Fibroblast of gingiva (primary cell): ENCODE data around the gene GPR135.

ENCODE experiments used
- DNase-seq: peaks from one replicate; pipeline ENCODE4 v3.0.0-alpha.2; 2011; ENCODE audit warnings: low read depth

GPR135 gene

DNA sequence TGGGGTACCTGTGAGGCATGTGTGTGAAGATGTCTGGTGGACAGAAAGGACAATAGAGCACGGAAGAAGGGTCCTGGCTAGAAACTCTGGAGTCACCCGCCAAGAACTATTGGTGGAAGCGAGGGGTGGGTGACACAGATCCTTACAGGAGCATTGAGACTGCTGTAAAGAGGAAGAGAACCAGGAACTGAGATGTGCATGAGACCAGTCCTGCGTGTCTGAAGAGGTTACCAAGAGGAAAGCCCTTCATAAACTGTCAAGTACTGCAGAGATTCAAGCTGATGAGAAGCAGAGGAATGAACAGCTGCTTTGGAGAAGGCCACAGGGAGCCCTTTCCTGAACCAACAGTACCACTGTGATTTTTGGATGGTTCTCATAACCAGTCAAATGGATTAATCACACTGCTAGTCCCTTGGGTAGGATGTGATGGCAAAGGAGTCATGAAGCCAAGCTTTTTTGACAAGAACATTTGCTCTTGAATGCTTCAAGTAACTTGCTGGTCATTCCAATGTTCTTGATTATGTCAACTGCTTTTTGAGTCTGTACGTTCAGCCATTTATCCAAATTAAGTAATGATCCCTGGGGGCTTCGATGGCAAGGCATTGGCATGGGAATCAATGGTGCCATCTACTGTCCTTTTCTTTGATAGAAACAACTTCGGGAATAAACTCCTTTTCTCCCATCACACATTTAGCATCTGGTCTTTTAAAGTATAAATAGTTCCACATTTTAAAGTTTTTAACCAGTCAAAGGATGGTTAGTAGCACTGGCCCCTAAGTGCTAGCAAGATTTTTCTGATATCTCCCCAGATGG, 42.9 kb downstream of the GPR135 start:
- DNase-seq, result peak; percentile 18

DNA sequence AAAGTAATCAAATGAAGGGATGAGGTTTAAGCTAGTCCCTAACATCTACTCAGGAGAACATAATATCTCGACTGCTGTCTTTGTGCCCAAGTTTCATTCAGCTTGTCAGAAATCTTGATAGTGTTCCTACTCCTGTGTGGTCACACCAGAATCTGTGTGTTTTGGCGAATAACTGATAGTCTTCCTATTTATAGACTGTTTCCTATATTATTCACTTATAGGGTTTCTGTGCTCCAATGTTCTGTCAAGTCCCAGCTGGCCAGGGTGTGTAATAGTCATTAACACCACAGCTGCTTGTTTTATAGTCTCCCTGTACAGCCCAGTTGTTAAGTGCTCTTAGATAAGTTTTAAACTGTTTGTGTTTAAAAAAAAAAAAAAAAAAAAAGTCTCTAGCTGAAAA, 45.9 kb downstream of the GPR135 start:
- DNase-seq, result no peak

DNA sequence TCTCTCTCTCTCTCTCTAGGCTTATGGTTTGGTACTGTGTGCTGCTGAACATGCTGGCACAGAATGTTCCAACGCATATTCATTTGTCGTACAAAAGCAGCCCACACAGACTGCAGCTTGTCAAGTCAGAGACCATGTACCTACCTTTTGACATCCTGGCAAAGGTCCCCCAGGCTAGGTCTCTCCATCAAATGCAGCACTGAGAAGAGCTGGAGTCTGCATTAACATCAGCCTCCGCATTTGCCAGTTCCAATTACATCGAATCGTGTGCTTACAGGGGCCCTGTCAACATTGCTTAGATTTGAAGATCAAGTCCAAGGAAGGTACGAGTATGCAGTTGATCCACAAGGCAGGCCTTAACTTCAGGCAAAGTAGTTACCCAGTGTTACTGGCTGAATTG, 47.9 kb downstream of the GPR135 start:
- no peak for DNase-seq

DNA sequence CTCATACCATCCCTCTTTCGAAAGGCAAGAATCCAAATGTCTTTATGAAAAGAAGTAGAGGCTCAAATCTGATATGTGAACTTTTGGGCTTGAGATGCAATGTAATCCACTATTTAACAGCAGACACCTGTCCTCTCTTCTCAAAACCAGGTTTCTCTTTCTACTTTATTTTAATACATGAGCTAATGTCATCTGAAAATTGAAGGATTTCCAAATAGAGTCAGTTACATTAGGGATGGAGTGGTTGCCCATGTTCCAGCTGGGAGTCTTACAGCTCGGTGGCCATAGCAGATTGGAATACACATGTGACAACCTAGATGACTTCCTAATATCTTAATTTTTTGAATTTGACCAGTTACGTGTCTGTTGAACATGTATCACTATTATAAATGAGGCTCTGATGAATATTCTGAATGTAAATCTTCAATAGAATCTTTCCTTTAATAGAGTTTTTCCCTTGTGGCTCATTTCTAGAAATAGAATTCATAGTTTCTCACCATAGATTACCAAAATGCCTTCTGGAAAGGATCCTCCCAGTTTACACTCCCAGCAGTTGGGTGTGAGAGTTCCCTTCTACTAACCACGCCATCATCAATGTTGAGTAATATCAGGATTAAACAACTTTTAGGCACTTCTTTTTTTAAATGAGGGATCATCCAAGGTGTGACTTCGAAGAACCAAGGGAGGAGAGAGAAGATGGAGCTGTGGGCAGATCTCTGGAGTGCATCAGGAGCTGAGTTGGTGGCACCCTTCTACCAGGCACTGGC, 49.2 kb downstream of the GPR135 start:
- no peak for DNase-seq
